Measurements from ENCODE around the gene SLMAP. TPM values are rescaled to one million over a fixed set of nuclear protein-coding genes. Genes with fewer than 3 reads are reported as not detected.

The SLMAP gene
- total RNA-seq, 1 donor from 2014 or later = 50.3 TPM

- DNase-seq (ENCODE audit: low read depth) = no peak
- H3K36me3 ChIP-seq (ENCODE audit: control insufficient read depth, insufficient read depth, low read length) = no peaks in the 10 kb centered on the region
- H3K4me3 ChIP-seq (ENCODE audit: low read depth, low read length) = no peak overlapping the region
- no peak for TF ChIP-seq CTCF (IDR thresholded peaks at IDR 0.05; ENCODE audit: insufficient read depth, low read length, severe bottlenecking)
- no peaks in the 10 kb centered on the region for H3K27me3 ChIP-seq (ENCODE audit: control insufficient read depth, insufficient read depth, low read length)
- FAIRE-seq = no peak
Measured at GRCh38 chr3:57966829-57967228, 210.7 kb downstream of the SLMAP start.

- DNase-seq (ENCODE audit: low read depth) (no peak), FAIRE-seq (no peak)
- Histone ChIP-seq H3K4me3 (ENCODE audit: low read depth, low read length) (no peak overlapping the region), H3K36me3 (ENCODE audit: control insufficient read depth, insufficient read depth, low read length) (no peaks in the 10 kb centered on the region), H3K27me3 (ENCODE audit: control insufficient read depth, insufficient read depth, low read length) (no peaks in the 10 kb centered on the region)
- TF ChIP-seq CTCF (IDR thresholded peaks at IDR 0.05; ENCODE audit: insufficient read depth, low read length, severe bottlenecking) = no peak
Measured at GRCh38 chr3:57967590-57967989, 211.5 kb downstream of the SLMAP start.

GRCh38 chr3:57968501-57968900 lies 212.4 kb downstream of the SLMAP start:
- DNase-seq (ENCODE audit: low read depth) (no peak), FAIRE-seq (no peak)
- Histone ChIP-seq H3K27me3 (ENCODE audit: control insufficient read depth, insufficient read depth, low read length) (no peaks in the 10 kb centered on the region), H3K36me3 (ENCODE audit: control insufficient read depth, insufficient read depth, low read length) (no peaks in the 10 kb centered on the region), H3K4me3 (ENCODE audit: low read depth, low read length) (no peak overlapping the region)
- TF ChIP-seq CTCF (IDR thresholded peaks at IDR 0.05; ENCODE audit: insufficient read depth, low read length, severe bottlenecking) = no peak

- no peak for TF ChIP-seq CTCF (IDR thresholded peaks at IDR 0.05; ENCODE audit: insufficient read depth, low read length, severe bottlenecking)
- DNase-seq (ENCODE audit: low read depth) = peak; percentile 43
- FAIRE-seq = no peak
- no peak overlapping the region for H3K4me3 ChIP-seq (ENCODE audit: low read depth, low read length)
- no peaks in the 10 kb centered on the region for H3K27me3 ChIP-seq (ENCODE audit: control insufficient read depth, insufficient read depth, low read length)
- H3K36me3 ChIP-seq (ENCODE audit: control insufficient read depth, insufficient read depth, low read length) = no peaks in the 10 kb centered on the region
Measured at GRCh38 chr3:57971975-57972374, 215.9 kb downstream of the SLMAP start.

GRCh38 chr3:57972531-57973111 lies 216.5 kb downstream of the SLMAP start:
- H3K4me3 ChIP-seq (ENCODE audit: low read depth, low read length) = no peak overlapping the region
- TF ChIP-seq CTCF (IDR thresholded peaks at IDR 0.05; ENCODE audit: insufficient read depth, low read length, severe bottlenecking) = no peak
- no peaks in the 10 kb centered on the region for H3K27me3 ChIP-seq (ENCODE audit: control insufficient read depth, insufficient read depth, low read length)
- FAIRE-seq (no peak), DNase-seq (ENCODE audit: low read depth) (peak; percentile 43)
- no peaks in the 10 kb centered on the region for H3K36me3 ChIP-seq (ENCODE audit: control insufficient read depth, insufficient read depth, low read length)
